GM21528 (cell line): ENCODE measurements around the gene MTG2.

Source experiments
- ATAC-seq: cut with Tn5 transposase; IDR thresholded peaks from one replicate; pipeline ENCODE4 v1.9.1; 2021; ENCODE audit warnings: mild to moderate bottlenecking, moderate library complexity; ENCODE audit not compliant: unreplicated experiment, low FRiP score

The MTG2 gene

DNA sequence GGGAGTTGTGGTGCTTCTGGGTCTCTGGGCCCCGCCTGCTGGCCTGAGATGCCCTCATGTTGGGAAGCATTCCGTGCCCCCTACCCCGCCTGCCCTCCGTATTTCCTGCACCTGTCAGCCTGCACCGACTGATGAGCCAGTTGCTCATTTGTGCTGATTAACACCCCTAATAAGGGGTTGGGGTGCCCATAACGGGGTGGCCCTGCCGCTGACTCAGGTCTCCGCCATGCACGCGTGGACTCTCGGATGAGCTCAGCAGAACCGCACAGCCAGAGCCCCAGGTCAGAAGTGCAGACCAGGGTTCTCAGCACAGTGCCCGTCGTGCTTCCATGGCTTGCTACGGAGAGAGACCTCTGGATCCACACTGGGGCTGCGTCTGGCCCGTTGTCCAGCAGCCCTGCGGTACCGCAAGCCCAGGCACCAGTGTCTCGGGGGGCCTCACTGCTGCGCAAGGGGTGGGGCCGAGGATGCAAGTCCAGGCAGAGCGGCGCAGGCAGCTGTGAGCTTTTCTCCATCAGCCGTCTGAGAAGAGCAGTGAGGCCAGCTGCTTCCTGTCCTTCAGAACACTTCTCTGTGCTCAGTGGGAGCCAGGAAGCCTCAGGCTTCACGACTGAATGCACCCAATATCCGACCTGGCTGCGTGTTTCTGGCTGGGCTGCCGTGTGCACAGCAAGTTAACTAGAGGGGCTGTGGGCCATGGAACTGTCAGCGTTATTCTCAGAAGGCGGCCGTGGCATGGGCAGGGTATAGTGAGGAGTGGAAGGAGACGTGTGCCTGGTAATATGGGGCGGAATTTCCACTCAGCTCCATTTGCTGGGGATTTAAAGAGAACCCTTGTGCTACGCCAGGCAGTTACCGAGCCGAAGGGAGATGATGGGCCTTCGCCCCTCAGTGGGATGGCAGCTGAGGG lies 18.6 kb downstream of the MTG2 start:
- ATAC-seq = no peak

GRCh38 chr20:62202083-62202395 lies 19.2 kb downstream of the MTG2 start:
- ATAC-seq = no peak

DNA sequence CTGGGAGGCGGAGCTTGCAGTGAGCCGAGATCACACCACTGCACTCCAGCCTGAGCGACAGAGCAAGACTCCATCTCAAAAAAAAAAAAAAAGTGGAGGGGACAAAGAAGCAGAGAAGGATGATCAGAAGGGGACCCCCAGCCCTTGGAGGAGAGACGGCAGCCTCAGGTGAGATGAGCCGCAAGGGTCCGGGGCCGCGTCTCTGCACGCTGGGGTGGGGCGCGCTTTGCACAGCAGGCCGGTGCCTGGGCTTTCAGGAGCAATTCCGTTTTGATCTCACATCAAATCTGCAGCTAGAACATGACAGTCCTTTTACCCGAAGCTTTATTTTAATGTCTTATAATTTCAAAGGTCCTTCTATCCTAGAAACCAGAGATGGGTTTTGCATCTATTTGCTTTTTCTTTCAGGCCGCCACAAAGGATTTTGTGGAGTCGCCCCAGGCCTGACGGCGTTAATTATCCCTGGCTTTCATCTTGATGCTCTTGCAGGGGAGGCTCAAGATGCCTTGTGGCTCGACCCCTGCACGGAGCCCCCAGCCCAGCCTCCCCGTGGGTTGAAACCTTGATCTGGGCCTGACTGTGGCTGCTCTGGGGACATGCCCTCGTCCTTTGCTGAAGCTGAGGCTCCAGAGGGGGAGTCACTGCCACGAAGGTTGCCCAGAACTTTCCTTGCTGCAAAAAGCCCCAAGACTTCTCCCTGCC lies 20.0 kb downstream of the MTG2 start:
- no peak for ATAC-seq

GRCh38 chr20:62203378-62204030 lies 20.7 kb downstream of the MTG2 start:
- no peak for ATAC-seq

DNA sequence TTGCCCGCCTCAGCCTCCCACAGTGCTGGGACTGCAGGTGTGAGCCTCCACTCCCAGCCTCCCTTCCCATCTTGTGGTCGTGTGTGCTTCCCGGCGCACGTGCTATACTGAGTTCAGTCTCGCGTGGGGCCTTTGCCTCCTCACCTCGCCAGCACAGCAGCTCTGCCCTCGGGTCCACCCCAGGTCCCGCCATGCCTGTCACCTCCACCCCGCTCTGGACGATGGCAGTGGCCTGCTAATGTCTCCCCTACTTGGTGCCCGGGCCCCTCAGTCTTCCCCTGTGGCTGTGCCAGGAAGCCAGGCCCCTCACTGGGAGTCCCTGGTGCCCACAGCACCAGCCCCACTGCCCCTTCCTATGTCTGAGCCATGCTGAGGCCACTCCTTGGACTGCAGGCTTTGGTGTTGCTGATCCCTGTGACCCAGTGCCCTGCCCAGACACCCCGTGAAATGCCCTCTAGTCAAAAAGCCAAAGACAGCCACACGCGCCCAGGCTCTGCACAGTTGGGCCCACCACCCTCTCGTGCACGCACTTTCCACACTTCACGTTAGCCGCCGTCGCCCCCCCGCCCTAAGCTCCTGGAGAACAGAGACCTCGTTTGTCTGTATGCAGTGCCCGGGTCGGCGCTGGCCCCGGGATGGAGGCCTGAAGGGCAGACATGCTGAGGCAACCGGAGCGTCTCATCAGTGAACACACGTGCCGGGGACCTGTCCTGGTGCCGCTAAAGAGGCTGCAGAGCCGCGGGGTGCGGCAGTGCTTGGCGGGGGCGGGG lies 23.0 kb downstream of the MTG2 start:
- ATAC-seq = no peak

DNA sequence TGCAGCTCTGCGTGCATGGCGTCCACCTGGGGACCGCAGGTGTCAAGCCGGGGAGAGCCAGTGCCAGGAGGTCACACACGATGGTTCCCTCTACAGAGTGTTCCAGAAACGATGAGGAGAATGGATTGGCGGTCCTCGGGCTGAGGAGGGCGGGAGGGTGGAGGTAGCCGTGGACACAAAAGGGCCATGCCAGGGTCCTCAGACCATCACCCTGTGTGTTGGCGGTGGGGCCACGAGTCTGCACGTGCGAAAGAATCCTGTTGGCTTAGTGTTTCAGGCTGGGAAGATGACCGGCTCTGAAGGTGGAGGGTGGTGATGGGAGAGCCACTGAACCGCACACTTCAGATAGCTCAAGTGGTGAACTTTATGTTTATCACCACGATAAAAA lies 23.6 kb downstream of the MTG2 start:
- ATAC-seq = no peak

DNA sequence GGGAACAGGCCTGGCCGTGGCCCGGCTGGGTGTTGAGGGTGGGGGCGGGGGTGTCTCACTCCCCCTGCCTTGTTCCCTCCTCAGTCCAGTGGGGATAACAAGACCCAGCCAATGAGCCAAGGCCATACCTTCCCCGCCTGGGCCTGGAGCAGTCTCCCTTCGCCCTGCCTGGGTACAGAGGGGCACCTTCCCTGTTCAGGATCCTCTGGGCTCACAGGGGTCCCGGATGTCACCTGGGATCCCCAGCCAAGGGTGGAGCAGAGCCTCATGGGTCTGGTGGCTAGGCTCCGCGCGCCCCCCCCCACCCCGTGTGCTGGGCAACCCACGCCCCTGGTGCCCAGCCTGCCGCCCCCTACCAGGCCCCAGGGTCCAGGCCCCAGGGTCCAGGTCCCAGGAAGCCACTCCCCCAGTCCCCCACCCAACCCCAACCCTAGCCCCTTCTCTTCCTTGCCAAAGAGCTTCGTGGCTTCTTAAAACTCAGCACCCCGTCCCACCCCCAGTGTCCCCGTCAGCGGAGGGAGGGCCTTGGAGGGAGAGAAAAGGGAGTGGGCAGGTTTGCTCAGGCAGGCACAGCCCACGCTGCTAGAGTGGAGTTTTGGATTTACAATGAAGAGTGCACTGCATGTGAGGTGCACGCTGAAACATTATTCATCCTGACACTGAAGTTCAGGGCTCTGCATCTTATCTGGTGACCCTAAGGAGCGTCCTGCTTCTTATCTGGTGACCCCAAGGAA lies 25.4 kb downstream of the MTG2 start:
- ATAC-seq = no peak

GRCh38 chr20:62208795-62209755 lies 26.2 kb downstream of the MTG2 start:
- no peak for ATAC-seq

DNA sequence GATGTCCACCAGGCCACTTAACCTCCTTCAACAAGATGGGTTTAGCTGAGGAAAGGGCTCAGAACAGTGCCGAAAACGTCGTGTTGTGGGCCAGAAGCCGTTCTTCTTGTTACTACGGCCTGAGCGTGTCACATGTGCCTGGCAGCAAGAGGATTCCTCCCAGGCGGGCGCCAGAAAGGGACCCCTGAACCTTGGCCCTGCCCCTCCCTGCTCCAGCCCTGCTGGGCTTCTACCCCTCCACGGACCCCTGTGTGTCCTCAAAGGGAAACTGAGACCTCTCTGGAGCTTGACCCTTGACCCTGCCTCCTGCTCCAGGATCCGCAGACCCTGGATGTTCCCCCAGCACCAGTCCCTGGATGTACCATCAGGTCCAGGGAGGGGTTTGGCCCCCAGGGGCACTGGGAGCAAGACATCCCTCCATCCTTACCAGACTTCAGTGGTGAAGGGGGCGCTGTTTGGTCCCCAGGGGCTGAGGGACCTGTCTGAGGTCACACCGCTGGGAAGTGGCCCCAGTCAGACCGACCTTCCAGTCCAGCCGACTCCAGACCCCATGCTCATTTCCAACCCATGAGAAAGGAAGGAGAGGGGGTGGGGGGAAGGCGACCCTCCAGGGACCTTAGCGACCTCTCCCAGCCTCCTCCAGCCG lies 27.1 kb downstream of the MTG2 start:
- ATAC-seq = no peak

GRCh38 chr20:62210496-62210855 lies 27.6 kb downstream of the MTG2 start:
- no peak for ATAC-seq

DNA sequence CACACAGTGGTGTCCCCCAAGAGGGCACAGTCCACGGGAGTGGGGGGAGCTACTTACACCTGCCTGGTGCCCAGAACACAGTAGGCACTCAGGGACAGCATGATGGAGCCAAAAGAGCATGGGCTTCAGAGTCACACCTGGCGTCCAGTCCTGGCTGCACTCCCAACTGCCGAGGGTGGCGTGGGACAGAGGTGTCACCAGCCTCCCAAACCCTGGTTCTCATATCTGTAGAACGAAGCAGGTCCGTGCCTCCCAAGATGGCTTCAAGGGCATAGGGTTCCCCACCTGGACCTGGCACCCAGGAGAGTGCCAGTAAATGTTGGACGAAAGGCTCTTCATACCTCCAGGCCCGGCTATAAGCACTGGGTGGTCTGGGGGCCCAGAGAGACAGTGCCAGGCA lies 28.4 kb downstream of the MTG2 start:
- no peak for ATAC-seq

DNA sequence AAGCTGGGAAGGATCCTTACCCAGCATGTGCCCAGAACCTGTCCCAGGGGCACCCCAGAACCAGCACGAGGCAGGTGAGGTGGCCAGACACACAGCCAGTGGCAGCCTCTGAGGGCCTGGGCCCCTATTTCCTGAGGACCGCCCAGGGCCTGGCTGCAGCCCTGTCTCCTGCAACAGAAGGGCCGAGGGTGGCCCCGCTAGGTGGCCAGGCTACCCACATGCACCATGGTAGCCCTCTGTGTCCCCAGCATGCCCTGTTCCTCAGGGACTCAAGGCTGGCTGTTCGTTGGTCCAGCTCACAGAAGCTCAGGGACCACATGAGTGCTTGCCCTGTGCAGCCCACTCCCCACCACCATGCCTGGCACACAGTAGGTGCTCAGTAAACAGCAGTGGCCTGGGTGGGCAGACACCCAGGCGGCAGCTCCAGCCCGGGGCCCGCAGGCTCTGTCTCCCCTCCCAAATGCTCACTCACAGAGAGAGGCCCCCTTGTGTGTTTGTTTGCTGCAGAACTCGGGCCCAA lies 29.0 kb downstream of the MTG2 start:
- ATAC-seq = no peak

DNA sequence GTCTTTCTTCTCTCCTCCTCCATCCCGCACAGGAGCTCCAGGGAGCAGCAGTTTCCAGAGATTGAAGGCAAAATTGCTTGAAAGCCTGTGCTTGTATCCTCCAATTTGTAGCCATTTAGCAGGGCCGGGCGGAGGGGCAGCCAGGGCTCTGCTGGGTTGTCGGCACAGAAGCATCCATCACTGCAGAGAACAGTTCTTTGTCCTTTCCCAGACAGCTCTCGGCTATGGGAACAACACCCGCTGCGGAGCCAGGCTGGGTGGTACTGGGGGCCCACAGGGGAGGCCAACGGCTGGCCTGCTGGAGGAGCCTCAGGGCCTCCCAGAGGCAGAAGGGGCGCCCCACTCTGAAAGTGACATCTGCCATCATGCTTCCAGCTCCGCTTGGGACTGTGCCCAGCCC lies 29.5 kb downstream of the MTG2 start:
- no peak for ATAC-seq

DNA sequence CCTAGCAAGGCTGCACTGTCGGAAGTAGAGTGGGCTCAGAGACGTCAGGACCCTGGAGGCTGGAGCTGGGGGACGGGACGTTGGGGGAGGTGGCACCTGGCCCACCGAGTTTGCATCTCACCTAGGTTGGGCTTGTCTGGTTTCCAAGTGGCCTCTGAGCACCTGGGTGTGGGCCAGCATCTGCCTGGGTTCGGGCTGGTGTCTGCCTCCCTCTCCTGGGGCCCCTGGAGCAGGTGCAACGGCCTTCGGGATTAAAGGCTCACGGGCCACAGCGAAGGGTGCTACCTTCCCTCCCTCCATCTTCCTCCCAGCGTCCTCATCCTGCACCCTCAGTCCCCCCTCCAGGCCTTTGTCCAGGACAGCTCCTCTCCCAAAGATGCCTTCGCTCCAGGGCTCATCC lies 31.2 kb downstream of the MTG2 start:
- no peak for ATAC-seq

DNA sequence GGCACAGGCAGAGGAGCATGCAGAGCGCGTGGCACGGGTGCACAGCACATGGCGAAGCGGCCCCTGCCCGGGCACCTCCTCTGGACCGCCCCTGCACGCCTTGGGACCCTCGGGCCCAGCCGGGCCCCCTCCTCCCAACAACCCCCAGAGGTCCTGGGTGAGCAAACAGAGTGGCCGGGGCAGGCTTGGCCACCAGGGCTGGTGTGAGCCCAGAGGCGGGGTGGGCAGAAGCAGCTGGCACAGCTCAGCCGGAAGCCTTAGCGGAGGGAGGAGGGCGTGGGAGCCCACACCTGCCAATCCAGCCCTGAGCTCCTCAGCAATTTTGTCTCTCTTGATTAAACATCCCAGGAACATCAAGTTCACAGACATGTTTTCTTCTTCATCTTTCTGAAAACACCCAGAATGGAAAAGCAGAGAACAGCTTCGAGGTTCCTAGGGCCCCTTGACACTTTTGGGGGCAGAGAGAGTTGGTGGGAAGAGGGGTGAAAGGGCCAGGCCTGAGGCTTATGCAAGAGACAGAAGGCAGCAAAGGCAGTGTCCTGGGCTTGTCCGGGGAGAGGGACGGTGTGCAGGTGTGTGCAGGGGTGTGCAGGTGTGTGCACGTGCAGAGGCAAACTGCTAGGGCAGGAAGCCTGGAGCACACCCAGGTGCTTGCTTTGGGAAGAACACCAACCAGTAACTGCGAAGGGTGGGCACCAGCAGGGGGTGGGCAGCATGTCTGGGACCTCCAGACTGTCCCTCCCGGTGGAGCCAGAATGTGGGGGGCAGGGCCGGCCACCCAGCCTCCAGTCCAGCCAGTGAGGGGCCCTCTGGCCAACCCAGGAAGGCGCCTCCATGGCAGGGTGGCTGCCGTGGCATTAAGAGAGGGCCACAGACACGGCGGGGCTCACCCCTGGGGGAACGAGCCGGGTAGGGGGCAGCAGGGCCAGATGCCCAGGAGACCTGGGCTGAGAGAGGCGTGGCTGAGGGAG lies 32.5 kb downstream of the MTG2 start:
- ATAC-seq = no peak

GRCh38 chr20:62215991-62216635 lies 33.3 kb downstream of the MTG2 start:
- ATAC-seq = no peak
